ENCODE data around the gene PSD.

- no peak for TF ChIP-seq CTCF (IDR thresholded peaks at IDR 0.05; ENCODE audit: poor library complexity, severe bottlenecking)
- TF ChIP-seq REST (IDR thresholded peaks at IDR 0.05; ENCODE audit: borderline replicate concordance), result no peak
- TF ChIP-seq EZH2 (IDR thresholded peaks at IDR 0.05; ENCODE audit: borderline replicate concordance, insufficient read depth, low read length, poor library complexity, severe bottlenecking), result no peak
These were observed 14.1 kb downstream of the PSD start for GRCh38 chr10:102404361-102405107.
